OCI-LY1 (cell line): ENCODE data around the gene DSTYK.

Experiments used
- H2AFZ ChIP-seq: fragments of 200-600 bp; sonication (generic), shearing (Covaris generic); 2 replicates; pipeline ENCODE4 v1.6.0; 2014; ENCODE audit warnings: antibody characterized with exemption, mild to moderate bottlenecking, low read length
- H3F3A ChIP-seq: fragments of 200-600 bp; sonication (generic), shearing (Covaris generic); 2 replicates; pipeline ENCODE4 v1.6.0; 2014; ENCODE audit warnings: mild to moderate bottlenecking, antibody characterized with exemption, low read length, moderate library complexity; ENCODE audit not compliant: insufficient read depth
- H3K27ac ChIP-seq: fragments of 200-600 bp; sonication (generic); 2 replicates; pipeline ENCODE4 v1.5.1; 2014; ENCODE audit warnings: low read length, mixed run types, mild to moderate bottlenecking, low read depth; ENCODE audit not compliant: poor library complexity, severe bottlenecking
- H3K27me3 ChIP-seq: fragments of 200-600 bp; sonication (generic); 2 replicates; pipeline ENCODE4 v1.6.0; 2014; ENCODE audit warnings: antibody characterized with exemption, mild to moderate bottlenecking, low read length, moderate library complexity; ENCODE audit not compliant: insufficient read depth
- H3K36me3 ChIP-seq: fragments of 200-600 bp; sonication (generic); 2 replicates; pipeline ENCODE4 v1.6.1; 2014; ENCODE audit warnings: mild to moderate bottlenecking, antibody characterized with exemption, low read length, moderate library complexity, mixed read lengths; ENCODE audit not compliant: insufficient read depth
- H3K4me1 ChIP-seq: fragments of 200-600 bp; sonication (generic); 2 replicates; pipeline ENCODE4 v1.5.1; 2014; ENCODE audit warnings: mild to moderate bottlenecking, low read length, moderate library complexity; ENCODE audit not compliant: insufficient read depth, severe bottlenecking
- H3K4me2 ChIP-seq: fragments of 200-600 bp; sonication (generic), shearing (Covaris generic); 2 replicates; pipeline ENCODE4 v1.6.1; 2014; ENCODE audit warnings: low read length
- H3K4me3 ChIP-seq: fragments of 200-600 bp; sonication (generic); 2 replicates; pipeline ENCODE4 v1.5.1; 2014; ENCODE audit warnings: low read length, low read depth, mild to moderate bottlenecking, mixed read lengths; ENCODE audit not compliant: poor library complexity, severe bottlenecking
- H3K79me2 ChIP-seq: fragments of 200-600 bp; shearing (Covaris generic); 2 replicates; pipeline ENCODE4 v1.6.1; 2016; ENCODE audit warnings: mixed run types, low read length, mixed read lengths; ENCODE audit not compliant: insufficient read depth
- H3K9ac ChIP-seq: fragments of 200-600 bp; sonication (generic), shearing (Covaris generic); 2 replicates; pipeline ENCODE4 v1.6.1; 2014; ENCODE audit warnings: mild to moderate bottlenecking, low read length, mixed read lengths
- H3K9me2 ChIP-seq: fragments of 200-600 bp; sonication (generic), shearing (Covaris generic); 2 replicates; pipeline ENCODE4 v1.6.1; 2014; ENCODE audit warnings: low read depth, mild to moderate bottlenecking, low read length, mixed read lengths
- H3K9me3 ChIP-seq: fragments of 200-600 bp; shearing (Covaris generic); 2 replicates; pipeline ENCODE4 v1.6.1; 2014; ENCODE audit warnings: low read length, mixed read lengths
- H4K20me1 ChIP-seq: fragments of 200-600 bp; sonication (generic), shearing (Covaris generic); 2 replicates; pipeline ENCODE4 v1.6.0; 2016; ENCODE audit warnings: mild to moderate bottlenecking, low read length; ENCODE audit not compliant: insufficient read depth
- EZH2 ChIP-seq: fragments of 200-600 bp; sonication (generic), shearing (Covaris generic); IDR thresholded peaks from 2 replicates; pipeline ENCODE4 v1.8.0; 2017; ENCODE audit warnings: borderline replicate concordance, mixed run types, mild to moderate bottlenecking, antibody characterized with exemption, low read length, moderate library complexity, mixed read lengths
- TF ChIP-seq, protein P1 (sequence below): fragments of 200-600 bp; sonication (generic), shearing (Covaris generic); IDR thresholded peaks from 2 replicates; pipeline ENCODE4 v1.5.1; 2017; ENCODE audit warnings: mild to moderate bottlenecking, antibody characterized with exemption, low read length, moderate library complexity, mixed read lengths

DSTYK gene

DNA sequence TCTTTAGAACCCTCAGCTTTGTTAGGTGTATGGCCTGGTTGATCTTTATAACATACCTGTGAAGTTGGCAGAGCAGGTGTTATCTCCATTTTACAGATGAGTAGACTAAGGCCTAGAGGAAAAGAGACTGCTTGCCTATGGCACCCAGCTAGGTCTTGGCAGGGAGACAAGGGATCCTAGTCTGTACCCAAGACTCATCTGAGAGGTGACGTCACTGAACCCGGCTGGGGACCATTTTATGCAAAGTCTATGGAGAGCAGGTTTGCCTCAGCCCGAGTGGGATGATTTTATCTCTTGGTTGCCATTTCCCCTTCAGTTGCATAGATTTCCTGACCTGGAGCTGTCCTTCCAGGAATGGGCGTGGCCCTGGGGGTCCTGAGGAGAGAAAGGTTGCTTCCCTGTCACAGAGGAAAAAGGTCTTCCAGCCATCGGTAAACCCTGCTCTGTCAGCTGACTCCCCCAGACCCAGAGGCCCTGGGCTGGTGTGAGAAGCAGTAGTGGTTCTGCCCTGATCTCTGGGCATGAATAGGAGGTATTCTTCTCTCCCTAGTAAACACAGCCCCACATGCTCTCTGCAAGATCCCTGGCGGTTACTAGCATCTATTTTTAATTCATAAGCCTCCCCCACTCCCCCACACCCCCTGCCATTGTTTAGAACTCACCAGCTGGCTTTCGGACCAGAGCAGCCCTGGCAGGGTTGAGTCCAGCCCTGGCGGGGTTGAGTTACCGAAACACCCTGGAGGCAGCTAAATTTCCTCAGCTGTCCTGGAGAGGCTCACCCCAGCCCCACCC lies 35.8 kb upstream of the DSTYK start:
- Histone ChIP-seq H4K20me1 (no peaks in the 10 kb centered on the region), H3K4me3 (no peak overlapping the region), H3K4me1 (peaks cover 20% of the 10 kb centered on the region), H3K9me3 (no peaks in the 10 kb centered on the region), H2AFZ (no peak overlapping the region), H3K27ac (peak overlapping the region; percentile 25), H3F3A (no peaks in the 10 kb centered on the region), H3K9me2 (no peaks in the 10 kb centered on the region), H3K4me2 (no peak overlapping the region), H3K9ac (no peak overlapping the region), H3K36me3 (no peaks in the 10 kb centered on the region), H3K79me2 (no peaks in the 10 kb centered on the region), H3K27me3 (no peaks in the 10 kb centered on the region)
- TF ChIP-seq, protein P1, sequence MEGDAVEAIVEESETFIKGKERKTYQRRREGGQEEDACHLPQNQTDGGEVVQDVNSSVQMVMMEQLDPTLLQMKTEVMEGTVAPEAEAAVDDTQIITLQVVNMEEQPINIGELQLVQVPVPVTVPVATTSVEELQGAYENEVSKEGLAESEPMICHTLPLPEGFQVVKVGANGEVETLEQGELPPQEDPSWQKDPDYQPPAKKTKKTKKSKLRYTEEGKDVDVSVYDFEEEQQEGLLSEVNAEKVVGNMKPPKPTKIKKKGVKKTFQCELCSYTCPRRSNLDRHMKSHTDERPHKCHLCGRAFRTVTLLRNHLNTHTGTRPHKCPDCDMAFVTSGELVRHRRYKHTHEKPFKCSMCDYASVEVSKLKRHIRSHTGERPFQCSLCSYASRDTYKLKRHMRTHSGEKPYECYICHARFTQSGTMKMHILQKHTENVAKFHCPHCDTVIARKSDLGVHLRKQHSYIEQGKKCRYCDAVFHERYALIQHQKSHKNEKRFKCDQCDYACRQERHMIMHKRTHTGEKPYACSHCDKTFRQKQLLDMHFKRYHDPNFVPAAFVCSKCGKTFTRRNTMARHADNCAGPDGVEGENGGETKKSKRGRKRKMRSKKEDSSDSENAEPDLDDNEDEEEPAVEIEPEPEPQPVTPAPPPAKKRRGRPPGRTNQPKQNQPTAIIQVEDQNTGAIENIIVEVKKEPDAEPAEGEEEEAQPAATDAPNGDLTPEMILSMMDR: no peak
- no peak for TF ChIP-seq EZH2

DNA sequence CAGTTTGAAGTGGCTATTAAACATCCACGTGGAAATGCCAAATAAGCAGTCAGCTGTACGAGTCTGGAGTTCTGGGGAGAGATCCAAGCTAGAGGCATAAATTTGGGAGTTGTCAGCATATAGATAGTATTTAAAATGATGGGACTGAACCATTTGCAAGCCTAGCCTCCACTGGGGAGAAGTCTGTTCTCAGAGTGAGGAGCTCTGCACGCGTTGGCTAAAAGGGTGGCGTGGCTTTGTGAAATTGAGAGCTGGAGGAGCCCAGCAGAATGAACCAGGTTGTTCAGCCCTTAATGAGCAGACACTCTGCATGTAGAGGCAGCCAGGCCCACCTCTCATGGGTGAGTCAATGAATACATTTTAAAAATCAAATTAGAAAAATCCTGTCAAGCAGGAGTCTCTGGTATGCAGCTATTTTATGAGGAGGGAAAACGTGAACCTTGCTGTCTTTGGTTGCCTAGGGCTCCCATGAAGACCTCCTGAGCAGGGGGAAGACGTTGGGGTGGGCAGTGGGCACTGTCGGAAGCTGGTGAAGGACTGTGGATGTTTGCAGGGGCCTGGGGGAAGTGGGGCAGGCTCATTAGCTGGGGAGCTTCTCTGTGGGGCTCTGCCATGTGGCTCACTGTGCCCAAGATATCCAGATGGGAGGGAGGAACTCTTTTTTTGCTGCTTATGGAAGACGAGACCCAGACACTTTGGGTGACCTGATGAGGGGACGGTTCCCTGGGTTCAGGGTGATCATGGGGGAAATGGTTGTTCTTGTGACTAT lies 35.0 kb upstream of the DSTYK start:
- H3K9me3 ChIP-seq: no peaks in the 10 kb centered on the region
- H3K4me2 ChIP-seq: no peak overlapping the region
- H3K4me1 ChIP-seq: peaks cover 20% of the 10 kb centered on the region
- H3K27ac ChIP-seq: no peak overlapping the region
- H3K27me3 ChIP-seq: no peaks in the 10 kb centered on the region; the same call in 1 of the 2 replicates
- no peaks in the 10 kb centered on the region for H3F3A ChIP-seq
- H4K20me1 ChIP-seq: no peaks in the 10 kb centered on the region
- H3K9me2 ChIP-seq: no peaks in the 10 kb centered on the region
- H3K36me3 ChIP-seq: no peaks in the 10 kb centered on the region
- TF ChIP-seq, protein P1: no peak
- no peak for TF ChIP-seq EZH2
- H3K9ac ChIP-seq: no peak overlapping the region
- no peak overlapping the region for H2AFZ ChIP-seq
- no peaks in the 10 kb centered on the region for H3K79me2 ChIP-seq
- no peak overlapping the region for H3K4me3 ChIP-seq

DNA sequence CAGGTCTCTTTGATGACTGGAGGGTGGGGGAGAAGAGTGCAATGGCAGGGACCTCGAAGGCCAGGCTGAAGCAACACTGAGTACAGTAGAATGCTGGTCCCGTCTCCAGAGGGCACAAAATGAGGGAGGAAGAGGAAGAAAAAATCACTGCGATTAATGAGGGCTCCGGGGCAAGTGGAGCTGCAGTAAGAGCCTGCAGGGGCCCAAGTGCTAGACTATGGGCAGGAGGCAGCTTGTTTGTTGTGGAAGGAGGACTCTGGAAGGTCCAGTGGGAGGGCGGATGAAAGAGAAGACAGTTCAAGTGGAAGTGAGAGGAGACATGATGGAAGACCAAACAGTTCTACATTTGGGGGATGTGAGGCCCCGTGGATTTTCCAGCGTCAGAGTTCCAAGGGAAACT lies 33.6 kb upstream of the DSTYK start:
- TF ChIP-seq, protein P1: no peak
- no peak for TF ChIP-seq EZH2
- Histone ChIP-seq H3F3A (no peaks in the 10 kb centered on the region), H3K9me3 (no peaks in the 10 kb centered on the region), H4K20me1 (no peaks in the 10 kb centered on the region), H3K27me3 (no peaks in the 10 kb centered on the region; the same call in 1 of the 2 replicates), H3K27ac (no peak overlapping the region), H3K9me2 (no peaks in the 10 kb centered on the region), H2AFZ (no peak overlapping the region), H3K4me2 (no peak overlapping the region), H3K4me3 (no peak overlapping the region), H3K9ac (no peak overlapping the region), H3K4me1 (peaks cover 20% of the 10 kb centered on the region), H3K36me3 (no peaks in the 10 kb centered on the region), H3K79me2 (no peaks in the 10 kb centered on the region)
